DND-41 (cell line): ENCODE results near the gene BTK.

Source experiments
- CTCF ChIP-seq: IDR thresholded peaks from 2 replicates; pipeline ENCODE4 v1.5.1; 2012; ENCODE audit warnings: borderline replicate concordance, low read length, moderate library complexity, mild to moderate bottlenecking; ENCODE audit not compliant: poor library complexity, severe bottlenecking; ENCODE audit errors: extremely low read depth
- EZH2 ChIP-seq: IDR thresholded peaks from 3 replicates; pipeline ENCODE4 v1.6.1; 2012; ENCODE audit warnings: borderline replicate concordance, low read depth, mild to moderate bottlenecking, moderate library complexity, low read length, inconsistent platforms; ENCODE audit not compliant: severe bottlenecking

DNA sequence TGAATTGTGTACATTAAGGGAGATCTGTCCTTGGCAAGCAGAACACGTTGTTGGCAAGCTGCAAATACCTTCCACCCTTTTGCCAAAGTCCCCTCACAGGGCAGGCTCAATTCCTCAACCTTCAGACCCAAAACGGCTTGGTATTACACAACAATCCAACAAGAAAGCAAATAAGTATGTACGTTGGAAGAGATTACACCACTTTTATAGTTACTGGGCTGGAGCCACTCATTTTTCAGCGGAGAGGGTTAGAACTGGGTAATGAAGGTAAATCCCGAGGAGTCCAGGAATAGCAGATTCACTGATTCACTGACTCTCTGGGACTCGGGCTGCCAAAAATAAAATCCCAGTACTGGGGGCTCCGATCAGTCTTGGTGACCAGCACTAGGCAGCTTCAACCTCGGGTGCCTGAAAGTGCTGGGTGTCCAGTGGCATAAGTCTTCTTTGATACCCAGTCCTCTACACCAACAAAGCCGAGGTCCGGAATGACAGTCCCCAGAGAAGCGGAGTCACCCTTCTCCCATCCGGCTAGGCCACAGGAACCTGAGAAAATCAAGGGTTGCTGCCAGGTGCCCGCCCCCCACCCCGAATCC, 38.0 kb downstream of the BTK start:
- TF ChIP-seq EZH2 (no peak), CTCF (no peak)
